ENCODE measurements around the gene HPSE2. TPM values are rescaled to one million over a fixed set of nuclear protein-coding genes. Genes with fewer than 3 reads are reported as not detected.

HPSE2 gene
- total RNA-seq, 2 donors from 2014 or later = 2.4 to 4.7 TPM

DNA sequence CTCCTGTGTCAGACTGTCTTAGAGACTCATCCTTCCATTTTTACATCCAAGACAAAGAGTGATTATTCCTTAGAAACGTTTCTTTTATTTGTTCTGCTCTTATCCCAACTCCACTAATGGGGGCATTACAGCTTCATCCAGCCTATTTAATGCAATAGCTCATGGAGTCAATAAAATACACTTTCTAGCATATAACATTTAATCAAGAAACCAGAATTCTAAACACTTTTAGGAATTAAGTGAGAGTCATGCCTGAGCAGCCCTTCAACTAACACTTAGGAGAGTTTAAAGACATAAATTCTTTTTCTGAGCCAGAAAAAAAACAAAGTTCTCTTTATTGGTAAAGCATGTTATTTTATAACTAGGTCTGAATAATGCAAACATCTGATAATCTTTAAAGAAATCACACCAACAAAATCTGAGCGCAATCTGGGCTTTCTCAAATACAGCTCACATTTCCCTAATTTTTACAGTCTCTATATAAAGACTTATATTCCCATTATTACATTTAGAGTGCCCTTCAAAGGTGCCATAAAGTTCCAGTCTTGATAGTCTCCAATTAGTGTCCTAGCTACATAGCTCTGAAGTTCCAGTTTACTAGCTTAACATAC, 427.3 kb downstream of the HPSE2 start:
- Histone ChIP-seq H3K9me3 (no peaks in the 10 kb centered on the region), H3K36me3 (no peaks in the 10 kb centered on the region), H3K27me3 (replicated peaks; ENCODE audit: insufficient read depth) (no peaks in the 10 kb centered on the region), H3K4me1 (replicated peaks) (no peaks in the 10 kb centered on the region), H3K27ac (no peak overlapping the region), H3K4me3 (no peak overlapping the region)
- no peak for DNase-seq (ENCODE audit: low spot score)
- TF ChIP-seq, protein P1, sequence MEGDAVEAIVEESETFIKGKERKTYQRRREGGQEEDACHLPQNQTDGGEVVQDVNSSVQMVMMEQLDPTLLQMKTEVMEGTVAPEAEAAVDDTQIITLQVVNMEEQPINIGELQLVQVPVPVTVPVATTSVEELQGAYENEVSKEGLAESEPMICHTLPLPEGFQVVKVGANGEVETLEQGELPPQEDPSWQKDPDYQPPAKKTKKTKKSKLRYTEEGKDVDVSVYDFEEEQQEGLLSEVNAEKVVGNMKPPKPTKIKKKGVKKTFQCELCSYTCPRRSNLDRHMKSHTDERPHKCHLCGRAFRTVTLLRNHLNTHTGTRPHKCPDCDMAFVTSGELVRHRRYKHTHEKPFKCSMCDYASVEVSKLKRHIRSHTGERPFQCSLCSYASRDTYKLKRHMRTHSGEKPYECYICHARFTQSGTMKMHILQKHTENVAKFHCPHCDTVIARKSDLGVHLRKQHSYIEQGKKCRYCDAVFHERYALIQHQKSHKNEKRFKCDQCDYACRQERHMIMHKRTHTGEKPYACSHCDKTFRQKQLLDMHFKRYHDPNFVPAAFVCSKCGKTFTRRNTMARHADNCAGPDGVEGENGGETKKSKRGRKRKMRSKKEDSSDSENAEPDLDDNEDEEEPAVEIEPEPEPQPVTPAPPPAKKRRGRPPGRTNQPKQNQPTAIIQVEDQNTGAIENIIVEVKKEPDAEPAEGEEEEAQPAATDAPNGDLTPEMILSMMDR (IDR thresholded peaks at IDR 0.05) = no peak
- no peak for TF ChIP-seq POLR2AphosphoS5 (IDR thresholded peaks at IDR 0.05)
- TF ChIP-seq POLR2A (IDR thresholded peaks at IDR 0.05) = no peak
- WGBS = 39% methylated on average over 2 of the region's 2 CpGs
- intact Hi-C loops (cut with DNase I) = no loop called here

DNA sequence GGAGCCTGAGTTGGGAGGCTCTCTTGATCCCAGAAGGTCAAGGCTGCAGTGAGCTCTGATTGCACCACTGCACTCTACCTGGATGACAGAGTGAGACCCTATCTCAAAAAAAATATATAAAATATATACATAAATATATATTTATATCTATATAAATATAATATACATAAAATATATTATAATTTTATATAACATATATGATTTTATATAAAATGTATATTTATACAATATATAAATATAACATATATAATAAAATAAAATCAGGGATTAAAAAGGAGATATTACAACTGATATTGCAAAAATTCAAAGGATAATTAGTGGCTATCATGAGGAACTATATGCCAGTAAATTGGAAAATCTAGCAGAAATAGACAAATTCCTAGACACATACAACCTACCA, 435.4 kb downstream of the HPSE2 start:
- no peak for TF ChIP-seq POLR2AphosphoS5 (IDR thresholded peaks at IDR 0.05)
- TF ChIP-seq POLR2A (IDR thresholded peaks at IDR 0.05) = no peak
- TF ChIP-seq, protein P1 (IDR thresholded peaks at IDR 0.05) = no peak
- Histone ChIP-seq H3K27ac (no peak overlapping the region), H3K4me1 (replicated peaks) (no peaks in the 10 kb centered on the region), H3K36me3 (no peaks in the 10 kb centered on the region), H3K27me3 (replicated peaks; ENCODE audit: insufficient read depth) (no peaks in the 10 kb centered on the region), H3K9me3 (no peaks in the 10 kb centered on the region), H3K4me3 (no peak overlapping the region)
- no peak for DNase-seq (ENCODE audit: low spot score)
- intact Hi-C loops (cut with DNase I) = no loop called here

DNA sequence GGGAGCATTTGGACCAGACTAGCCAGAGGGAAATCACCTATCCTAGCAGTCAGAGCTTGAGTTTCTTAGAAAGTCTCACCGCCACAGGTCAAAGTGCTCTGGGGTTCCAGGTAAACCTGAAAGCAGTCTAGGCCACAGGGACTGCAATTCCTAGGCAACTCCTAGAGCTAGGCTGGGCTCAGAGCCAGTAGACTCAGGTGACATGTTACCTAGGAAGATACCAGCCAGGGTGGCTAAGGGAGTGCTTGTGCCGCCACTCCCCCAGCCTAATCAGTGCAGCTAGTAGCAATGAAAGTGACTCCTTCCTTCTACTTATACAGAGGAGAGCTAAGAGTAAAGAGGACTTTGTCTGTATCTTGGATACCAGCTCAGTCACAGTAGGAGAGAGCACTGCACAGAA, 440.2 kb downstream of the HPSE2 start:
- Histone ChIP-seq H3K27me3 (replicated peaks; ENCODE audit: insufficient read depth) (no peaks in the 10 kb centered on the region), H3K36me3 (no peaks in the 10 kb centered on the region), H3K9me3 (no peaks in the 10 kb centered on the region), H3K4me1 (replicated peaks) (no peaks in the 10 kb centered on the region), H3K27ac (no peak overlapping the region), H3K4me3 (no peak overlapping the region)
- 91% methylated on average over 2 of the region's 2 CpGs for WGBS
- intact Hi-C loops (cut with DNase I) = no loop called here
- no peak for DNase-seq (ENCODE audit: low spot score)
- TF ChIP-seq, protein P1 (IDR thresholded peaks at IDR 0.05) = no peak
- TF ChIP-seq POLR2A (IDR thresholded peaks at IDR 0.05) (no peak), POLR2AphosphoS5 (IDR thresholded peaks at IDR 0.05) (no peak)

DNA sequence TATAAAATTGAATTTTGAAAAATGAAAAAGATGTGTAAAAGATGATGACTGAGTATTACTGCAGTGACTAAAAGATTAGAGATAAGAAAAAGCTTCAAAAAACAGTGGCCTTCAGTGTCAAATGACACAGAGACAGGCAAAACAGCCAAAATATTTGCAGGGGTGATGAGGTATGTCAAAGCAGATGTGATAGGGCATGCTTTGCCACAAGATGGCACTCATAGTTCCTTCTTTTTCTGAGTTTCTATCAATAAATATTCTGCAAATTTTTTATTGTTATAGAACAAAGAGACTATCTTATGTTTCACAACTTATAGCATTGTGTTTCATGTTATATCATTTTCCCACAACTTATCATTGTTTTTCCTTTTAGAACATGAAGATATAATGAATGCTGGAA, 444.8 kb downstream of the HPSE2 start:
- intact Hi-C loops (cut with DNase I) = no loop called here

More for the DNA sequence above, 444.8 kb downstream of the HPSE2 start:
- Histone ChIP-seq H3K36me3 (no peaks in the 10 kb centered on the region), H3K4me1 (replicated peaks) (no peaks in the 10 kb centered on the region), H3K27ac (no peak overlapping the region), H3K9me3 (no peaks in the 10 kb centered on the region), H3K4me3 (no peak overlapping the region), H3K27me3 (replicated peaks; ENCODE audit: insufficient read depth) (no peaks in the 10 kb centered on the region)
- no peak for DNase-seq (ENCODE audit: low spot score)
- TF ChIP-seq POLR2AphosphoS5 (IDR thresholded peaks at IDR 0.05) = no peak
- no peak for TF ChIP-seq POLR2A (IDR thresholded peaks at IDR 0.05)
- TF ChIP-seq, protein P1 (IDR thresholded peaks at IDR 0.05) = peak in 3 of 4 experiments; percentile 31 to 47 (median 34)
